Right lobe of liver (tissue), 4 donors: Measurements from ENCODE around the gene DNAJB14.

Source experiments
- CTCF ChIP-seq, 4 donors: fragments of 200-600 bp in 3 of 4; fragments of 450-650 bp in 1 of 4; IDR thresholded peaks; one replicate each; pipeline versions ENCODE4 v1.5.1 to v1.8.0; 2016 to 2022; ENCODE audit warnings: antibody characterized with exemption in 4 of 4, mild to moderate bottlenecking in 2 of 4
- POLR2A ChIP-seq: fragments of 450-650 bp; IDR thresholded peaks from one replicate; pipeline ENCODE4 v1.6.1; 2017; ENCODE audit warnings: antibody characterized with exemption, mild to moderate bottlenecking
- donor health status: DM: no; HTN: no; CAD: no.
- donor health status: DM: no; HTN: no; CAD: no.
- donor health status: DM: no; HTN: yes; CAD: no.

- TF ChIP-seq CTCF (IDR thresholded peaks at IDR 0.05), result no peak
- no peak for TF ChIP-seq POLR2A
Observed at GRCh38 chr4:99893839-99894160, 52.6 kb downstream of the DNAJB14 start.
